Measurements from ENCODE around the gene PITPNB.

Gene PITPNB

DNA sequence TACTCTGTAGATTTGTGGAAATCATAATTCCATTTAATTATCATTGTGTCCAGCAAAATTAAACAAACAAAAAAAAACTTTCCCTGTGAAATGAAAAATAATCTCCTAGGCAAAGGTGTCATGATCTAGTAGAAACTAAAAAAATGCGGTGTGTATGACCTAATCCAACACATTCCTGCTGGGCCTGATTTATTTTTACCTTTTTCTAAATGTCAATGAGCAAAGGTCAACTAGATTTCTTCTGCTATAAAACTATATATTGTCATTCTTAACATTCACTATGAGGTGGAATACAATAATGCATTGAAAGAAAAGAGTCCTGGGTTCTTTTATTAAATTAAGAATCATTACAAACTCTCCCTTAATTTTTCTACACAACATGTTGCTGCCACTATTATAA lies 60.4 kb downstream of the PITPNB start:
- no peak for DNase-seq (ENCODE audit: low spot score)

- DNase-seq (ENCODE audit: low spot score) = no peak
Measured at GRCh38 chr22:27857443-27857842, 61.6 kb downstream of the PITPNB start.

DNA sequence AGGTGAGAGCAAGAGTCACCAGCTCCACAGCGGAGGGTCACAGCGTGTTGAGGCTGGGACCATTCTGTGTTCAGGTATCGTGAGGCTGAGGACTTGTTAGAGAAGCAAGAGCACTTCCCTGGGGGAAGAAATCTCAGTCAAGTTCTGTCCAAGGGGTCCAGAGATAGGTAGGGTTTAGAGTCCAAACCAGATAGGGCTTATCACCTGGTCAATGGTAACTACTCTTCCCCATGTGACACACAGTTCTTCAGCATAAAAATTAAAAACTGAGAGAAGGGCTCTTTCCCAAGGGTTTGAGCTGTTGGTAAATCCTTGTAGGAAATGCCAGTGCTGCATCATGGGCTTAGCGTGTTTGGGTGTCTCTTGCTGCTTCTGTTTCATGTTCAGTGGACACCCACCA lies 62.7 kb downstream of the PITPNB start:
- no peak for DNase-seq (ENCODE audit: low spot score)

DNA sequence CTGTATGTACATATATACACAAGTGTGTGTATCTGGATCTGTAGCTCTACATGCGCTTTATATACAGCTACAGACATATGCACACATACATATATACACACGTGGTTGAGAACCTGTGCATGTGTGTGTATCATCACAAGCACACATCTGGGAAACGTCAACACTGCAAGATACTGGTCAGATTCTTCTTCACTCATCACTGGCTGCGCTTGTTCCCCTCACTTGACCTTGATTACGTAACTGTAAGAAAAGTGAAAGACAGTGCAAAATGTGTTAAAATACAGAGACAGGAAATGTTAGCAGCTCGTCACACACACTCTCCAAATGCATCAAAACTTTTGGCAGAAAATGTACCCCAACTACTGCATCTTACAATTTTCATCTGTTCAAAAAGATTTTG lies 65.6 kb downstream of the PITPNB start:
- no peak for DNase-seq (ENCODE audit: low spot score)

DNA sequence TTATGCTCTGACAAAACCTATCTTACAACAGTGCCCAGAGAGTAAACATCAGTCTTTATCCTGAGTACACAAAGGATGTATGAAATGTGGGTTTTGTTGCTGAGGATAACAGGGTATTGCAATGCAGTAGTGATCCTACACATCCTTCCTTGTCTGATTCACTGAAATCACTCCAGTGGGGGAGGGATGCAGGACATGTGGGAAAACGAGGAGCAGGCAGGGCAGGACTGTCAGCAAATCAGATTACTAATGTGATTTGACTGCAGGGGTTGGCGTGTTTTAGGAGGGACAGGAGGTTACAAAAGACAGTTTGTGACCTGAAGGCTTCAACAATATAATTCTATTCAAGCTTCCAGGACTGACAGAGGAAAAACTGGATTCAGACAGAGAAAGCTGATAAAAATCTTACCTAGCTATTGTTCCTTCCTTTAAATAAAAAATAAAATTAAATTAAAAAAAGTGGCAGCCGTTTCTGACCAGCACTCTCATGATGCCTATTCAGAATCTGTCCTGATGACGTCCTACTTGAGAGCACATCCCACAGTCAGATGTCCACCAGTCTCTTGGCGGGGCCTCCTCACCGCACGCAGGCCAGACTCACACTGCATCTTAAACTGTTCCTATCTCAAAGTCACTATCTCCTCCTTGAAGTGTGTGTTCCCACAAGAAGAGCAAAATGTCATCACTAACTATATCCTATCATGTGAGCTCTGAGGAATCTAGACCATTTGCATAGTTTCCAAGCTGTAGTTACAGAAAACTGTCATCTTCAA lies 66.9 kb downstream of the PITPNB start:
- no peak for DNase-seq (ENCODE audit: low spot score)

- no peak for DNase-seq (ENCODE audit: low spot score)
Measured at GRCh38 chr22:27850000-27850521, 69.0 kb downstream of the PITPNB start.

DNA sequence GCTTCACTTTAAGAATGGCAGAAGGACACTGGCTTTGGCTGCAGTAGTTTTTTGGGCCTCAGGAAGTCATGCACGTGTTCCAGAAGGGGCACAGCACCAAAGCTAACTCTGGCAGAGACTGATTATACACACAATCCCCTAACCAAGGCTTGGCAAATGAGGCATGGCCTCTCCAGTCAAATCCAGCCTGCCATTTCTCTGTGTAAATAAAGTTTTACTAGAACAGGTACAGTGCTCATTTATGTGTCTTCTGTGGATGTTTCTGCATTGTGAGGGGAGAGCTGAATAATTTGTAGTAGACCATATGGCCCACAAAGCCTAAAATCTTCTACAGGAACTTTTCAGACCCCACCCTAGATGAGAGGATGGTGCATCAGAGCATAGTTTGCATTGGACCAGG lies 71.1 kb downstream of the PITPNB start:
- DNase-seq (ENCODE audit: low spot score) = no peak

GRCh38 chr22:27846910-27847309 lies 72.1 kb downstream of the PITPNB start:
- DNase-seq (ENCODE audit: low spot score) = no peak

DNA sequence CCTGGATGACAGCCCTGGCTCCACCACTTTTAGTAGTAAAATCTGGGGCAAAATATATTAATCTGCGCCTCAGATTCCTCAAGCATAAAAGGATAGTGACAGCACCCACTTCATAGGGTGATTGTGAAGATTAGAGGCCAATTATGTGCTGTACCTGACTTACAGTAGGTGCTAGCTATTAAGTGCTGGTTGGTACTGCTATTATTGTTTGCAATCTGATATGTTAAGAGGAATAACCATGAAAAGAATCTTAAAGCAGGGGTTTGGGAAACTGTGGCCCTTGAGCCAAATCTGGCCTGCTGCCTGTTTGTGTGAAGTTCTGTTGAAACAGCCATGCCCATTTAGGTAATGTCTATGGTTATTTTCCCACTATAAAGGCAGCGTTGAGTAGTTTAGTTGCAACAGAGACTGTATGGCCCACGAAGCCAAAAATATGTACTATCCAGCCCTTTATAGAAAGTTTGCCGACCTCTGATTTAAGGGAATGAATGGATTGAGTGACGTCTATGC lies 72.8 kb downstream of the PITPNB start:
- no peak for DNase-seq (ENCODE audit: low spot score)

DNA sequence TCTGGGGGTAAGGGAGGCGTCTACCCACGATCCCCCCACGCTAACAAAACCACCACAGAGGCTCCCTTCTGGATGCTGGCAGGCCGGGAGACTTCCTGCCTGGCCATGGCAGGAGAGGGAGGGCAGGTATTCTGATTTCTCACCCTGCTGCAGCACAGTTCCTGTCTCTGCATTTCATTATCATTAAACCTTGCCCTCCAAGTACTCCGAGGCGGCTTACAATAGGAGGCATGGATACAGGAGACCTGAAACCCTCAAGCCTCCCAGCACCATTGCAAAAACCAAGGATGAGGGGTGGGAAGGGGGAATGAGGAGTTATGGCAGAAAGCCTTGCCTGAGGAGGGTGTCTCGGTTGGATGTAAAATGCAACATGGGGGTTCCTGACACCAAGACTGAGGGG lies 73.4 kb downstream of the PITPNB start:
- DNase-seq (ENCODE audit: low spot score) = no peak

- no peak for DNase-seq (ENCODE audit: low spot score)
Measured at GRCh38 chr22:27844656-27845591, 74.1 kb downstream of the PITPNB start.

DNA sequence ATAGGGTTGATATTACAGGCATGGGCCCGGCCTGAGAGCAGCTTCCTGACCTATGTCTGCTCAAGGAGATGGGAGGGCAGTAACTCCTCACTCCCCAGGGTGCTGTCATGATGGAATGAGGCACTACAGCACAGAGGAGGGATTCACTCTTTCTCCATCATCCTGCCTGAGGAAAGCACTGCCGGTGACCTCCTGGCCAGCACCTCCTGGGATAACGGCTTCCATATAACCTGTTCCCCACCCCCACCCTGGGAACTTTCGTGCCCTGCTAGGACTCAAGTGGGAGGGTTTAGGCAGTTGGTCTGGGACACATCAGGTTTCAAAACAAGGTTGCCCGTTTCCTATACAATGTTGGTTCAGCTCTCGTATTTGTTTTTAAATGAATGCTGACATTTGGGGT lies 74.8 kb downstream of the PITPNB start:
- no peak for DNase-seq (ENCODE audit: low spot score)

GRCh38 chr22:27843441-27843840 lies 75.6 kb downstream of the PITPNB start:
- DNase-seq (ENCODE audit: low spot score) = no peak

- no peak for DNase-seq (ENCODE audit: low spot score)
Measured at GRCh38 chr22:27842669-27843431, 76.2 kb downstream of the PITPNB start.

DNA sequence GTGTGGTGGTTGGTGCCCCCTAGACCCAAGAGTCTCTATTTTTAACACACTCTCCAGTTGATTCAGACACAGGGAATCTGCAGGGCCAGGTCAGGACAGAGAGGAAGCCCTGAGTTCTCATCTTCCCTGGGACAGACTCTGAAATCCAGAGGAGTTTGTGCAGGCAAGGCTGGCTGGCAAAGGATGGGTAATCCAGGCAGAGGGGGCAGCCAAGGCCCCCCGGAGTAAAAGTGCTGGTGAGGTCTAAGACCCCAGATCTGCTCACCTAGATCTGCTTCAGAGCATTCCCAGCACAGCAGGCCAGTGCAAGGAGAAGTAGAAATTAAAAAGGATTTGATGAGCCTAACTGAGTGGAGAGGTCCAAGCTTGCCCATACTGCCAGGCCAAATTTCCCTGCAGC lies 76.9 kb downstream of the PITPNB start:
- no peak for DNase-seq (ENCODE audit: low spot score)

DNA sequence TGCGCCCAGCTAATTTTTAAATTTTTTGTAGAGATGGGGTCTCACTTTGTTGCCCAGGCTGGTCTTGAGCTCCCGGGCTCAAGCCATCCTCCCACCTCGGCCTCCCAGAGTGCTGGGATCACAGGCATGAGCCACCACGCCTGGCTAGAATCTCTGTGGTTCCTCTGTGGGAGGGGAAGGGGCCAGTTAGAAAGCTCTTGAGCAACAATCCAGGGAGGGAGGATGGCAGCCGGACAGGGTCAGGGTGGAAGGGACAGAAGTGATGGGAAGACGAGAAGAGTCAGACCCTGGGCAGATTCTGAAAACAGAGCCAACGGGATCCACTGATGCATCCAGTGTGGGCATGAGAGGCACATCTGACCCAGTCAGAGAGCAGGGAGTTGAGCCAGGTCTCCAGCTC lies 78.6 kb downstream of the PITPNB start:
- DNase-seq (ENCODE audit: low spot score) = no peak

DNA sequence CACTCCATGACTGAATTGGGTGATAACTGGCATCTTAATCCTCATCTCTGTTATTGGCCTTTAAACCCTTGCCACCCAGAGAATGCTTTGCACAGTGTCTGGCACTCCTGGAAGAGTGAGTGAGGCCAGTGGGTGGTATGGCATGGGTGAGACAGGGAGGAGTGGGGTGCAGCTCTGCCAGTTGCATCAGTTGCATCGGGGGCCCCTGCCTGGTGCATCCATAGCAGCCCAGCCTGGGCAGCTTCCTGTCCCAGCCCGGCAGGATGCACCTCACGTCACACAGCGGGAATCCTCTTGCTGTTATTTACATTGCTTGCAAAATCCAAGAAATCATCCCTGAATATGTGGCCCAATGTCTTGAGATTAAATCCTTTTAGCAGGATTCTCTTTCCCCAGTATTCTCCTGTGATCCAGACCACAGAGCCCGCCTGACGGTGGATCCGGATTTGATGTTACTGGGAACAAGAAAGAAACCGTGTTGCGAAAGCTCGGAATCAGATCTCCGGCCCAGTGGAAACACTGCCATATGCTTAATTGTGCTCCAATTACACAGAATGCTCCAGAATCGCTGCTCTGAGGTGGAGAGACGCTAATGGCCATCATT lies 79.9 kb downstream of the PITPNB start:
- no peak for DNase-seq (ENCODE audit: low spot score)

DNA sequence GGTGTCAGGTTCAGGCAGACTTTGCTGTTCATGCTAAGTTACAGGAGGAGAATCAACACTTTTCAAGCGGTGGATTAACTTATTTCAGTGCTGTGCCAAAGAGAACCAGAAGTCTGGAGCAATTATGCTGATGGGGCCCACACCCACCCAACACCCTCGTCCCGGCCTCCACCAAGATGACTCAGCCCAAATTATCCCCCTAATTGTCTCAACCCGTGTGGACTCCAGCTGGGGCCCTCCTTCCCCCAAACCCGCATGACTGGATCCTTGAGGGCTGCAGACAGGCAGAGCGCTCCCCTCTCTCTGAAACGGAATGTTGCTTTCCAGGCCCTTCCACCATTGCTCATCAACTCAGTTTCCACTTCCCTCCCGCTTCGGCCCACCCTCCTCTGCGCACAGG lies 82.9 kb downstream of the PITPNB start:
- DNase-seq (ENCODE audit: low spot score) = no peak

DNA sequence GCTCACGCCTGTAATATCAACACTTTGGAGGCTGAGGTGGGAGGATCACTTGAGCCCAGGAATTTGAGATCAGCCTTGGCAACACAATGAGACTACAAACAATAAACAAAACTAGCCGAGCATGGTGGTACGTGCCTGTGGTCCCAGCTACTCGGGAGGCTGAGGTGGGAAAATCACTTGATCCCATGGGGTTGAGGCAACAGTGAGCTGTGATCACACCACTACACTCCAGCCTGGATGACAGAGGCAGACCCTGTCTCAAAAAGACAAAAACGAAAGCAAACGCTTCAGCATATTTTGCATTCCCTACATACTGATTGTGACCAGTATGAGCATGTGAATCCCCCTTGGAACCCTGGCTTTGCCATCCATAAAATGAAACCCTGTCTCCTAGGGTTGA lies 83.6 kb downstream of the PITPNB start:
- no peak for DNase-seq (ENCODE audit: low spot score)

- no peak for DNase-seq (ENCODE audit: low spot score)
Measured at GRCh38 chr22:27834364-27835185, 84.5 kb downstream of the PITPNB start.

- DNase-seq (ENCODE audit: low spot score) = no peak
Measured at GRCh38 chr22:27833803-27834202, 85.3 kb downstream of the PITPNB start.
